Measurements from ENCODE around the gene DNAH6. TPM values are rescaled to one million over a fixed set of nuclear protein-coding genes. Genes with fewer than 3 reads are reported as not detected.

DNAH6 gene
- total and polyA plus RNA-seq, 10 of the 15 experiments (the other 5 are each of a cell fraction or from before 2014, with no cell fraction given): 0.07 to 1.0 (median 0.29) TPM

GRCh38 chr2:84701880-84702279, 185.6 kb downstream of the DNAH6 start:
- in situ Hi-C loops (cut with MboI): no loop called here
- Histone ChIP-seq H3K4me1 (ENCODE audit: control insufficient read depth, insufficient read depth, low read length) (no peaks in the 10 kb centered on the region), H3K79me2 (ENCODE audit: control insufficient read depth, insufficient read depth, low read length) (no peaks in the 10 kb centered on the region), H3K27ac (ENCODE audit: control insufficient read depth, insufficient read depth) (no peak overlapping the region), H3K4me2 (ENCODE audit: control insufficient read depth, insufficient read depth) (no peak overlapping the region), H3K4me3 (no peak overlapping the region), H3K27me3 (replicated peaks in 1 of 2; ENCODE audit: control insufficient read depth in 2 of 2, insufficient read depth in 2 of 2, low read length in 1 of 2) (peaks cover 0 to 1% of the 10 kb centered on the region in 2 experiments; a peak in 1 of 4 replicates), H2AFZ (ENCODE audit: control insufficient read depth, low read depth, low read length) (no peak overlapping the region), H3K9me3 (replicated peaks; ENCODE audit: control insufficient read depth, insufficient read depth, low read length) (no peaks in the 10 kb centered on the region; the same call in 2 of the 3 replicates), H3K36me3 (ENCODE audit: control insufficient read depth in 2 of 2, insufficient read depth in 2 of 2, low read length in 1 of 2) (no peaks in the 10 kb centered on the region), H3K9ac (ENCODE audit: control insufficient read depth, insufficient read depth, low read length) (no peak overlapping the region), H4K20me1 (ENCODE audit: control insufficient read depth, insufficient read depth) (no peaks in the 10 kb centered on the region)
- FAIRE-seq: no peak
- no peak for DNase-seq (ENCODE audit: low read depth, low spot score)
- no peak for ATAC-seq
- SMC1A ChIA-PET (ENCODE audit: uncharacterized antibody, unreplicated experiment): no interaction called here
- no peak for TF ChIP-seq SP1 (IDR thresholded peaks at IDR 0.05; ENCODE audit: low read depth, low read length)
- CTCF ChIA-PET: no interaction called here
- intact Hi-C loops (cut with micrococcal nuclease; ENCODE audit: unreplicated experiment): no loop called here
- BruUV-seq (replicated peaks): no TSS peak
- POLR2A ChIA-PET: no interaction called here
- 0% methylated on average over 1 of the region's 1 CpG for WGBS (ENCODE audit: insufficient coverage, insufficient replicate concordance, low lambda C conversion rate, missing lambda C conversion rate)
- RAD21 ChIA-PET (ENCODE audit: unreplicated experiment): no interaction called here

DNA sequence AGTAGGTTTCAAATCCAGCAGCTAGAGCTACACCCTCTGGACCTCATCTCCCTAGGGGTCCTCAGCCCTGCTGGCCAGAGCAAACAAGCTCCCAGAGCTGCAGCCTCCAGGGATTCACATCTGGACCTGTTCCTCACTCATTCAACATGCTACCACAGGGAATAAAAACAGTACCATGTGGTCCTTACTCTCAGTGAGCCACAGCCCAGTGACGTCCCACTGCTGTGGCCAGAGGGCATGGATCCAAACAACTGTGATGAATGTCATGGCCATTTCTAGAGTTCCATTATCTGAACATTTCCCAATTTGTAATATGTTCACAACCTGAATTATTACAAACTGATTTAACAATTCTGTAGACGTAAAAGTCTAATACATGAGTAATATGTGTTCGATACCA, 186.6 kb downstream of the DNAH6 start:
- H3K27ac ChIP-seq (ENCODE audit: control insufficient read depth, insufficient read depth): no peak overlapping the region
- ChIA-PET SMC1A (ENCODE audit: uncharacterized antibody, unreplicated experiment) (no interaction called here), CTCF (interaction anchor here (0.6 kb wide), 2 partner anchors 15 to 459 kb away, joined by 3 read pairs; no protein-coding TSS in a partner anchor), POLR2A (no interaction called here), RAD21 (ENCODE audit: unreplicated experiment) (no interaction called here)
- H3K36me3 ChIP-seq (ENCODE audit: control insufficient read depth in 2 of 2, insufficient read depth in 2 of 2, low read length in 1 of 2): no peaks in the 10 kb centered on the region
- DNase-seq (ENCODE audit: low read depth, low spot score): no peak
- no peak overlapping the region for H3K4me2 ChIP-seq (ENCODE audit: control insufficient read depth, insufficient read depth)
- in situ Hi-C loops (cut with MboI) (no loop called here), intact Hi-C loops (cut with micrococcal nuclease; ENCODE audit: unreplicated experiment) (no loop called here)
- no peaks in the 10 kb centered on the region for H3K4me1 ChIP-seq (ENCODE audit: control insufficient read depth, insufficient read depth, low read length)
- ATAC-seq: no peak
- H4K20me1 ChIP-seq (ENCODE audit: control insufficient read depth, insufficient read depth): no peaks in the 10 kb centered on the region
- no peaks in the 10 kb centered on the region; the same call in 2 of the 3 replicates for H3K9me3 ChIP-seq (replicated peaks; ENCODE audit: control insufficient read depth, insufficient read depth, low read length)
- H3K4me3 ChIP-seq: no peak overlapping the region
- H3K9ac ChIP-seq (ENCODE audit: control insufficient read depth, insufficient read depth, low read length): no peak overlapping the region
- H3K27me3 ChIP-seq (replicated peaks in 1 of 2; ENCODE audit: control insufficient read depth in 2 of 2, insufficient read depth in 2 of 2, low read length in 1 of 2): peaks cover 0 to 1% of the 10 kb centered on the region in 2 experiments; a peak in 1 of 4 replicates
- TF ChIP-seq ZBED1 (IDR thresholded peaks at IDR 0.05; ENCODE audit: borderline replicate concordance) (no peak), FOXM1 (IDR thresholded peaks at IDR 0.05; ENCODE audit: low read depth, low read length) (no peak), SMC3 (IDR thresholded peaks at IDR 0.05; ENCODE audit: borderline replicate concordance, low read length) (no peak)
- 21% methylated on average over 3 of the region's 3 CpGs for WGBS (ENCODE audit: insufficient coverage, insufficient replicate concordance, low lambda C conversion rate, missing lambda C conversion rate)
- H3K79me2 ChIP-seq (ENCODE audit: control insufficient read depth, insufficient read depth, low read length): no peaks in the 10 kb centered on the region
- H2AFZ ChIP-seq (ENCODE audit: control insufficient read depth, low read depth, low read length): no peak overlapping the region
- FAIRE-seq: no peak
- no TSS peak for BruUV-seq (replicated peaks)

All from GM12878 (cell line).